ENCODE data around the gene TRPC4.
"Not testable (repeated sequence)": the region's sequence is repeated elsewhere in the genome, so short reads cannot be mapped to it uniquely, and the experiment has no call there.

TRPC4 gene

GRCh38 chr13:37811441-37811840 lies 58.1 kb downstream of the TRPC4 start:
- DNase-seq = no peak

GRCh38 chr13:37806666-37807065 lies 62.9 kb downstream of the TRPC4 start:
- DNase-seq = no peak

DNA sequence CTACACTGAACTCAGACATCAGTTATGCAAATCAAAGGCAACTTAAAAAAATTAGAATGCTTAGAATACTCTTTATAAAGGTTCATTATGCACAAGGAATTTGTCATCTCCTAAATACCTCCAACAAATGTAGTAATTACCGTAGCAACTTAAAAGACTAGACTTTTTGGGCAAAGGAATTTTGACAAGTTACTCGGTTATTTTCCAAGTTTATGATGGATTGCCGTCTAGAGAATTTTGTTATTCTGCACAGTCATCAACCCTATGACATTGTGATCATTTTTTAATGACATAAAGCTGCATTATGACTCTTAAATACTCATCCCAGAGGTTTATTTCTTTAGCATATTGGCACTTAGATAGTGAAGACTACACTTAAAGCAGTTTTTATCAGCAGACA lies 71.9 kb downstream of the TRPC4 start:
- no peak for DNase-seq

- not testable (repeated sequence) for DNase-seq
Measured at GRCh38 chr13:37796795-37797194, 72.8 kb downstream of the TRPC4 start.

GRCh38 chr13:37795326-37795725 lies 74.2 kb downstream of the TRPC4 start:
- no peak for DNase-seq

GRCh38 chr13:37791699-37792098 lies 77.9 kb downstream of the TRPC4 start:
- no peak for DNase-seq

DNA sequence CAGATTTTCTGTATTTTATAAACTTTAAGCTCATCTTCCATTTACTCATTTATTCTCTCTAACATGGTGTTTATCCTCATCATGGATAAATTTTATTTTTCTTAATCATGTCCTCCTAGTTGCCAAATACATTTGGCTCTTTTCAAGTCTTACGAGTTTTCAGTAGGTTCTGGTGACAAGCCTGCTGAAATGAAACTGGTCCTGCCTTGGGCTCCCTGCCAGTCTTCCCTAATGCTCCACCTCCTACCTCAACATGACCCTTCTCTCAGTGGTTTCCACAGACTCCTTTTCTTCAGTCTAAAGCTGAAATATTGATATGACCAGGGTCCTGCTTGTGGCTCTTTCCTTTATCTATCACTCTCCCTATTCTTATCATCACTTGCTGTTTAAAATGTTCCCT lies 81.2 kb downstream of the TRPC4 start:
- no peak for DNase-seq

DNA sequence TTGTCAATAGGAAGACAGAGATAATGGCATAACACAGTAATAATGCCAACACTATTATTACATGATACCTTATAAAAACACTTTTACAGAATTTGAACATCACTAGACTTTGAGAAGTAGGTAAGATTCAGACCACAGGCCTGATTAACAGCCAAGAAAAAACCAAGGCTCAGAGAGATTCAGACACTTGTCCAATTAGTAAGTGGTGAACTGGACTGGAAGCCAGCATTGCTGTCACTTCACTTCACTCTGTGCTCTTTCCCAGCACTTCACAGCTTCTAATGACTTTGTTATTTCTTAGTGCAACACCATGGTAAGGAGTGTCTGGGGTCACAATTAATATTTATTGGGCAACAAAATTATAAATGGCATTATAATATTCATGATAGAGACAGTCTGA lies 91.9 kb downstream of the TRPC4 start:
- no peak for DNase-seq

- DNase-seq = no peak
Measured at GRCh38 chr13:37775871-37776270, 93.7 kb downstream of the TRPC4 start.

- DNase-seq = no peak
Measured at GRCh38 chr13:37772644-37773043, 96.9 kb downstream of the TRPC4 start.

DNA sequence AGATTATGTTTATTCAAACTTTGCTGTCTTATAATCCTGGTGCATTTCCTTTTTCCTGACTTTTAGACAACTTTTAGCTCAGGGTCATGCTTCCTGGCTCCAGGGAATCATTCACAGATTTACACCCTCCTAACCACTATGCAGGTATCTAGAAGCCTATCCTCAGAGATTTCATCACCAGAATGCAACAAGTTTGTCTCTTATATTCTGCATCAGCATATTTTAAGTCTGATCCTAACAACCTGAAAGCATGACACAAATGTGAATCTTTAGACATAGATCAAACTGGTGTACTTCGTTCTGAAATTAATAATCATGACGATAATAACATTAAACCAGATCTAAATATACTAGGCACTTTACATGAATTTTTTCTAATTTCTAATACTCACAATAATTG lies 100.0 kb downstream of the TRPC4 start:
- DNase-seq = no peak

GRCh38 chr13:37769078-37769477 lies 100.5 kb downstream of the TRPC4 start:
- DNase-seq = no peak

DNA sequence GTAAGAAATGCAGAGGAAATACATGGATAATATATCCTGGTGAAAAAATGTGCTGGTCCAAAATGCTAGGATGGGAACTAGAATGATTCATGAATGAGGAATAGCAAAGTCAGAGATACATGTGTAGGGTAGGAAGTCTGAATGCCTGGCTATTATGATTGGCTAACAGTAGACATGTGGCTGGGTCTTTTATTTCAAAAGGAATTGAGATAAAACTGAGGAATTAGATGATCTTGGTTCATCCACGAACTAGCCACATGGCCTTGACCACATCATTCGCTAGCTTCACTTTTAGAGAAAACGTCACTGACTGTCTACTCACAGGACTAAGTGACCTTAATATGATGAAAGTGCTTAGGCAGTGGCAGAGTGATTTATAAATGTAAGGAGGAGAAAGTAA lies 103.1 kb downstream of the TRPC4 start:
- no peak for DNase-seq

DNA sequence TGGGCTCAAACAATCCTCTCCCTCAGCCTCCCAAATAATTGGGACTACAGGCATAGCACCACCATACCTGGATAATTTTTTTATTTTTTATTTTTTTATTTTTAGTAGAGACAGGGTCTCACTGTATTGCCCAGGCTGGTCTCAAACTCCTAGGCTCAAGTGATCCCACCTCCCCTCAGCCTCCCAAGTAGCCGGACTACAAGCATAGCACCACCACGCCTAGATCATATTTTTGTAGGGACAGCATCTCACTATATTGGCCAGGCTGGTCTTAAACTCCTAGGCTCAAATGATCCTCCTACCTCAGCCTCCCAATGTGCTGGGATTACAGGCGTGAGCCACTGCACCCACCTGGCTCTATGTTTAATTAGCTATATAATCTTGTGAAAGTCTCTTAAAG lies 114.2 kb downstream of the TRPC4 start:
- DNase-seq = no peak

DNA sequence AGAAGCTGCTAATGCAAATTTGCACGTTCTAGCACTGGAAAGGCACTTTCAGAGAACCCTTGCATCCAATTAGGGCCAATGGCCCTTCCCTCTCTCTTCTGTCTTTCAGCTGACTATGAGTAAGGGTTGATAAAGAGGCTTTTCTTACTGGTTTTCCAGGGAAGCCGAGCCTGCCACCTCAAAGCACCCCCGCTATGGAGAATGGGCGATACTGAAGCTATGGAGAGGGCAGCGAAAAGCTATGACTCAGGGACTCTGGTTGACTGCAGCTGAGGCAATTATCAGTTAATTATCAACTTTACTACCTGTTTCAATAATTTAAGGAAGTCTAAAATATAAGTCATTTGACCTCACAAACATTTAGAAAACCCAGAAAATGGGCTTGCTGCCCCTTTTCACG lies 115.8 kb downstream of the TRPC4 start:
- no peak for DNase-seq

- DNase-seq = no peak
Measured at GRCh38 chr13:37752146-37752545, 117.4 kb downstream of the TRPC4 start.

DNA sequence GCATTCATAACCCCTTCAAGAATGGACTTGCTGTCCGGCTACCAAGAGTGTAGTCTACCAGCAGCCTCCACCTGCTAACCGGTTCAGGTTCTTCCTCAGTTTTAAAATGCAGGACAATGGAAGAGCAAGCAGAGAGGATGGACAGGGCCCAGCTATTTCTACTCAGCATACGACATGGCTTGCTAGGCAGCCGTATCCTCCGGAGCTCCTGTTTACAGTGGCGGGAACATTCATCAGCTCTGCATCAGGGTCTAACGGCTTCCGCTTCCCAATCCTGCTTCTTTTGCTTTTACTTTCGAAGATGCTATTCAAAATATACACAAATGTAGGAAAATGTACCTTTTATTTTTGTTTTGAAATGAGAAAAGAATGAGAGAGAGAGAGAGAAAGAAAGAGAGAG lies 118.5 kb downstream of the TRPC4 start:
- DNase-seq = no peak

DNA sequence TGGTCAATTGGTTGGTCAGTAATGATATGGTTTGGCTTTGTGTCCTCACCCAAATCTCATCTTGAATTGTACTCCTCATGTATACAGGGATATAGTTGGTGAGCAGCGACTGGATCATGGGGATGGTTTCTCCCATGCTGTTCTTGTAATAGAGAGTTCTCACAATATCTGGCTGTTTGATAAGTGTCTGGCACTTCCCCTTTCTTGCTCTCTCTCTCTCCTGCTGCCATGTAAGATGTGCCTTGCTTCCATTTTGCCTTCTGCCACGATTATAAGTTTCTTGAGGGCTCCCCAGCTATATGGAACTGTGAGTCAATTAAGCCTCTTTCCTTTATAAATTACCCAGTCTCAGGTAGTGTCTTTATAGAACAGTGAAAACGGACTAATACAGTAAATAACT lies 120.7 kb downstream of the TRPC4 start:
- no peak for DNase-seq

GRCh38 chr13:37747071-37747612 lies 122.4 kb downstream of the TRPC4 start:
- DNase-seq = no peak

GRCh38 chr13:37741536-37741935 lies 128.0 kb downstream of the TRPC4 start:
- no peak for DNase-seq

- no peak for DNase-seq
Measured at GRCh38 chr13:37736045-37736444, 133.5 kb downstream of the TRPC4 start.

GRCh38 chr13:37735293-37735692 lies 134.3 kb downstream of the TRPC4 start:
- DNase-seq = no peak

DNA sequence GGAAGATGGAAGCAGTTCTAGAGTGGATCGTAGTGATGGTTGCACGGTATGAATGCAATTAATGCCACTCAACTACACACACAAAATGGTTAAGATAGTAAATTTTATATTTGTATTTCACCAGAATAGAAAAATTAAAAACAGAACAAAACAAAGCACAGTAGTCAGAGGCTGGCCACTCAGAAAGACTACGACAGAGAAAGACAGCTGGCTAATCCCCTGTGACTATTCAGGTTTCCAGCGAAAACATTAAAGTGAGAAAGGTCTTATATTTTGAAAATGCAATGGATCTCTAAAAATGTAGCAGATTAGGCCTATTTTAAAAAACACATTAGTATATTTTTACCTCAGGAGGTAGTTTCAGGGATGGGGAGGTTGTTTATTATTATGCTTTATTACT lies 139.7 kb downstream of the TRPC4 start:
- DNase-seq = no peak

- DNase-seq = no peak
Measured at GRCh38 chr13:37716420-37717195, 153.0 kb downstream of the TRPC4 start.

DNA sequence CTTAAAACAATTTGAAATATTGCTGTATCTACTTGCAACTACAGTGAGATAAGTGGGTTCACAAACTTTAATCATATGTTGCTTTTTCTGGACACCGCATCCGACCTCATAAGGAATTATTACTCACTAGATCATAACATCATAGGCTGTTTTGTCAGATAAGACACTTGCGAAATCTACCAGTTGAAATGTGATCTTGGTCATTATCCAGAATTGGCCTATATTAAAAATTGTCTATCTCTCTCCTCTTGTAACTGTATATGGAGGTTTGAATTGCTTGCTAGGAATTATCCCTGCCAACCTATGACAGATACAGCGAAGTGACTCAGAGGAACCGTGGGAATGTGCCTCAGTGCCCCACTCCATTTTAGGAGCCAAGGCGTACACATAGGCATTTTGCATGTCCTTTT lies 154.0 kb downstream of the TRPC4 start:
- no peak for DNase-seq
